Activated CD4-positive, alpha-beta T cell treated with anti-CD3 and anti-CD28 coated beads, Interleukin-2, amount 50 U/mL, for 16 hours (primary cell): Measurements from ENCODE around the gene XPO6.

Experiments
- DNase-seq: peaks from one replicate; pipeline ENCODE4 v3.0.0-alpha.2; 2020

Gene XPO6

DNA sequence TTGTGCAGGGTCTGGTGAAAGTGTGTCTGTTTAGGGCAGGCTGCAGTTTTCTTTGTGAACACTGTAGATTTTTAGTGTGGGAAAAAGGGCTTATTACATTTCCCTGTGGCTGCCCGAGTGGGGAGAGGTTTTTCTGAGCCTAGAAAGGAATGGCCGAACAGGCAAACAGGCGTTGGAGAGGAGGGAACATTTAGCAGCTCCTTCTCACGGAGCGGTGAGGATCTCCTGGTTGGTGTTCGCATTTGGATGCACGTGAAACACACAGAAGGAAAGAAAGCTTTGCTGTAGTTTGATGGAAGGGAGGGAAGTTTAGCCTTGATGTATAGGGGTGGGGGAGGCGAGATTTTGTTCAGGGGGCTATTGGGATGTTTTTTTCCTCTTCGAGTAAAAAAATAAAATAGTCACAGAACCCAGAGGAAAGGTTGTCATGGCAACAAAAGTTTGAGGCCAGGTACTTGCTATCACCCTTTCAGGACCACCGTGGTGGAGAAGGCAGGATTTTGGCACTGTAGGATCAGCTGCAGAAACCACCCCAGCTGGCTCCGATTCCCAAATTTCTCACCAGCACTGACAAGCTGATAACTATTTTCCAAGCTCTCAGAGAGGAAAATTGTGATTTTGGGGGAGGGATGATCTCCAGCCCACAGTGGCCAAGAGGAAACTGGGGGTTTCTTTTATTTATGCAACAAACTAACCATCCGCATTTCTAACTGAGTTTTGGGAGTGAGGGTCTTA, 151.8 kb downstream of the XPO6 start:
- DNase-seq, result no peak

DNA sequence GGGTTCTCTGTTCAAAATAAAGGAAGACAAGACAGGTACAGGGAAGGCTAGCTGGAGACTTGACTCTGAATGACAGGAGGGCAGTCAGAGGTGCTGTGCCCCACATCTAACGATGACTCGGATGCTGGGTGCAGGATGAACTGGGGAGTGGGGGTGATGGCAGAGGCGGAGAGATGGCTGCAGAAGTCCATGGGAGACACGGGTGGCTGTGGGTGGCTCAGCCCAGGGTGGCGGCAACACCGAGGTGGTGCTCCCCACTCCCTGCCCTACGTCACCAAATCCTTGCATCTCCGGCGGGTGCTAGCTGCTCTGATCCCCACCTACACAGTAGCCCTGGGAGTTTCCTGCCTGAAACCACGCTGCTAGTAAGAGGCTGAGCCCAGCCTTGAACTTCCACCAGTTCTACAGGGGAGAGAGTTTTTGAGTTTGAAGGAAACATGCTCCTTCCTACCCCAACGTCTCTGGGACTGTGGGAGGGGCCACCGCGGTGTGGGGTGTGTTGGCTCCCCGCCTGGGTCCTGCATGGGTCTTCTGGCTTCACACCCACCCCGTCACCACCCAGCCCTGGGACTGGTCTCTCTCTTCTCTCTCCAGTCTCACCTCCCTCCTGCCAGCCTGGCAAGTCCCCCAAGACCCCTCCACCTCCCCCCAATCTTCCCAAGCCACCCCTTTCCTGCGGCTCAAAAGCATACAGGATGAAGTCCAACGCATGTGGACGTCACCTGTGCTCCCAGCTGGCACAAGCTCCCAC, 152.8 kb downstream of the XPO6 start:
- no peak for DNase-seq

GRCh38 chr16:28057949-28058348, 153.8 kb downstream of the XPO6 start:
- DNase-seq, result no peak

DNA sequence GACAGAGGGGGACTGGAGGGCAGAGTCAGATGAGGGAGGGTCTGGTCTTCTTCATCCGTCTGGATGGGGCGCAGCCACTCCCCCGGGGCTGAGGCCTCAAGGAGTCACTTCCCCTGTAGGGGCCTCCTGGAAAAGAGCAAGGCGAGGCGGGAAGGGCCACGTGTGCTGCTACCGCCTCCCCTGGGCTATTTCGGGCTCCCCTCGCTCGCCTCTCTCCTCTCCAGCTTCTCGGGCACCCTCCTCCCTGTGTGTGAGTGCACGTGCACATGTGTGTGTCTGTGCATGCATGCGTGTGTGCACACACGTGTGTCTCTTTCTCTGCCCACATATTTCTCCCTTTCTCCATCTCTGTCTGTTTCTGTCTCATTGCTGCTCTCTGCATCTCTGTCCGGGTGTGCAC, 158.3 kb downstream of the XPO6 start:
- DNase-seq, result no peak

DNA sequence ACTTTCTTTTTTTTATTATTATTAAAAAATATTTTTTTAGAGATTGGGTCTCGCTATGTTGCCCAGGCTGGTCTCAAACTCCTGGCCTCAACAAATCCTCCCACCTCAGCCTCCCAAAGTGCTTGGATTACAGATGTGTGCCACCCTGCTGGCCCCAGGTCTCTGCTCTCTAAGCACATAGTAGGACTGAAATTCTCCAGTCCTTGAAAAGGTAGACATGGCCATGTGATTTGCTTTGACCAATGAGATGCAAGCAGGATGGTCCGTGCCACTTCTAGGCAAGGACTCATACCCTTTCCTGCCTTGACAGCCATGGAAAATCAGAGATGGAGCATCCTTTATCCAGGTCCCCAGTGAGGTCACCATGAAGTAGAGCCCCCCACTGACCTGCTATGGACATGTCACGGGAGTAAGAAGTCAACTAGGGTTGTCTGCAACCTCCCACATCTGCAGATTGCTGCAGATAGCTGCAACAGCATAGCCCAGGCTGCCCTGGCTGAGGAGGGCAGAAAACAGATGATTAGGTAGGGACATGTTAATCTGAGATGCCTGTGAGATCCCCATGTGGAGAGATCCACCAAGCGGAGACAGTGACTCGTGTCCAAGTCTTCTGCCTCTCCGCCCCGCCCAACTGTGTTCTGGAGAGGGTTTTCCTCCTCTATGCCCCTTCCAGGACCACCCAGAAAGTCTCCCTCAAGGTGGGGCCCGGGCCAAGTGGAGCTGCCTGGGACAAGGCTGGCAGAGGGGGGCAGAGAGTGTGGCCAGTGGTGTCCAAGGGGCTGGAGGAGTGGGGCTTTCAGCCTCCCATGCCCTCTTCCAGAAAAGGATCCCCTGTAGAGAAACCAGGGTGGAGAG, 159.3 kb downstream of the XPO6 start:
- no peak for DNase-seq

DNA sequence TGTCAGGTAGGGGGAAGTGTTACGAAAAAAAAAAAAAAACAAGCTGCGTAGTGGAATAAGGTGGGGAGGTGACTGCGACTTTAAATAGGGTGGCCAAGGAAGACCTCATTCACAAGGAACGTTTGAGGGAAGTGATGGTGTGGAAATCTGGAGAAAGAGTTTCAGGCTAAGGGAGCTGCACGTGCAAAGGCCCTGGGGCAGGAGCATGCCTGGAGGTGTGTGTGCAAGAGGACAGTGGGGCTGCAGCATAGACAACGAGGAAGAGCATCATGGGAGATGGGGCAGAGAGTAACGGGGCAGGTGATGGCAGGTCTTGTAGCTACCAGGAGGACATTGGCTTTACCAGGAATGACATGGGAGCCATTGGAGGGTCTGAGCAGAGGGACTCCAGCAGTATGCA, 160.3 kb downstream of the XPO6 start:
- no peak for DNase-seq
